B cell (primary cell): Measurements from ENCODE around the gene CD58. TPM values are rescaled to one million over a fixed set of nuclear protein-coding genes. Genes with fewer than 3 reads are reported as not detected.
A peak's percentile ranks its signal among the peaks of the same experiment; 100 is the strongest.

Experiments
- ATAC-seq: fragments of 200-7000 bp; cut with Tn5 transposase; one replicate; pipeline ENCODE4 v1.10.0; 2021; ENCODE audit warnings: low read depth, mild to moderate bottlenecking, moderate number of reproducible peaks, moderate library complexity
- CTCF ChIA-PET: fragments of 350-600 bp; sonication (Branson Sonifier 250); formaldehyde crosslinking; loops from one replicate; lab custom pipeline; 2021; ENCODE audit warnings: antibody characterized with exemption, inconsistent platforms; lab: Charles Lee
- POLR2A ChIA-PET: fragments of 350-600 bp; sonication (Branson Sonifier 250); formaldehyde crosslinking; loops from one replicate; lab custom pipeline; 2021; ENCODE audit warnings: antibody characterized with exemption; lab: Charles Lee
- DNase-seq: peaks from one replicate; pipeline ENCODE4 v3.0.0; 2013
- H2AFZ ChIP-seq: 2 replicates; pipeline ENCODE4 v1.6.1; 2012; ENCODE audit warnings: mild to moderate bottlenecking, low read depth, low read length; ENCODE audit not compliant: insufficient read depth, poor library complexity, severe bottlenecking
- H3K27ac ChIP-seq, 2 donors: 1 replicate in 1 of 2; 2 replicates in 1 of 2; pipeline ENCODE4 v1.5.1; 2012 to 2013; ENCODE audit warnings: low read length in 2 of 2, mild to moderate bottlenecking in 2 of 2, moderate library complexity in 1 of 2
- H3K27me3 ChIP-seq, 4 experiments: fragments of 200-600 bp in 1 of 4; sonication (generic) in 1 of 4; replicated peaks in 1 of 4; 1 replicate in 2 of 4; 2 replicates in 2 of 4; pipeline versions ENCODE4 v1.6.1 to v1.7.0; 2013 to 2016; ENCODE audit warnings: low read length in 3 of 4, mild to moderate bottlenecking in 2 of 4, mixed read lengths in 1 of 4, moderate library complexity in 1 of 4; ENCODE audit not compliant: insufficient read depth in 4 of 4, control insufficient read depth in 3 of 4; ENCODE audit errors: control extremely low read depth in 1 of 4
- H3K36me3 ChIP-seq, 2 experiments: replicated peaks in 1 of 2; 1 replicate in 1 of 2; 2 replicates in 1 of 2; pipeline versions ENCODE4 v1.6.1 to v1.7.1; 2013; ENCODE audit warnings: low read length in 1 of 2; ENCODE audit not compliant: insufficient read depth in 2 of 2, control insufficient read depth in 1 of 2; ENCODE audit errors: control extremely low read depth in 1 of 2, extremely low read depth in 1 of 2
- H3K4me1 ChIP-seq, 2 donors: fragments of 200-600 bp in 1 of 2; sonication (generic) in 1 of 2; 1 replicate in 1 of 2; 2 replicates in 1 of 2; pipeline versions ENCODE4 v1.5.1 to v1.6.1; 2013 to 2017; ENCODE audit warnings: low read length in 2 of 2; ENCODE audit not compliant: control insufficient read depth in 2 of 2, insufficient read depth in 2 of 2
- H3K4me2 ChIP-seq: replicated peaks from 2 replicates; pipeline ENCODE3; 2012; ENCODE audit warnings: mild to moderate bottlenecking, low read depth, low read length; ENCODE audit not compliant: poor library complexity, severe bottlenecking
- H3K4me3 ChIP-seq, 5 experiments: fragments of 200-600 bp in 1 of 5; sonication (generic) in 1 of 5; 1 replicate in 3 of 5; 2 replicates in 2 of 5; pipeline versions ENCODE4 v1.5.1 to v1.7.0; 2011 to 2016; ENCODE audit warnings: low read length in 4 of 5, mild to moderate bottlenecking in 4 of 5, low read depth in 2 of 5, control low read depth in 1 of 5, moderate library complexity in 1 of 5; ENCODE audit not compliant: insufficient read depth in 1 of 5; ENCODE audit errors: control extremely low read depth in 1 of 5, extremely low read depth in 1 of 5
- H3K79me2 ChIP-seq: fragments of 200-600 bp; sonication (generic); one replicate; pipeline ENCODE4 v1.6.0; 2016; ENCODE audit warnings: low read length; ENCODE audit not compliant: control insufficient read depth, insufficient read depth
- H3K9ac ChIP-seq: fragments of 200-600 bp; sonication (generic); 2 replicates; pipeline ENCODE4 v1.6.1; 2017; ENCODE audit warnings: mild to moderate bottlenecking, low read length, moderate library complexity
- H3K9me3 ChIP-seq, 3 donors: one replicate each; pipeline versions ENCODE4 v1.6.1 to v1.7.1; 2013; ENCODE audit warnings: low read length in 2 of 3; ENCODE audit not compliant: control insufficient read depth in 2 of 3, insufficient read depth in 1 of 3; ENCODE audit errors: control extremely low read depth in 1 of 3
- H4K20me1 ChIP-seq: 2 replicates; pipeline ENCODE4 v1.6.0; 2012; ENCODE audit warnings: mild to moderate bottlenecking, low read length; ENCODE audit not compliant: insufficient read depth, control insufficient read depth, poor library complexity, severe bottlenecking
- H3K27ac Mint-ChIP-seq: one replicate; pipeline ENCODE4 v1.8.0; 2021; ENCODE audit warnings: mixed read lengths
- H3K27me3 Mint-ChIP-seq: one replicate; pipeline ENCODE4 v1.8.0; 2021; ENCODE audit warnings: mixed read lengths
- H3K4me1 Mint-ChIP-seq: one replicate; pipeline ENCODE4 v1.8.0; 2021; ENCODE audit warnings: mixed read lengths
- H3K4me3 Mint-ChIP-seq: one replicate; pipeline ENCODE4 v1.8.0; 2021; ENCODE audit warnings: mixed read lengths
- H3K9me3 Mint-ChIP-seq: one replicate; pipeline ENCODE4 v1.8.0; 2022; ENCODE audit warnings: mixed read lengths; ENCODE audit not compliant: insufficient read depth
- CTCF ChIP-seq: fragments of 200-600 bp; IDR thresholded peaks from one replicate; pipeline ENCODE4 v1.8.0; 2022; ENCODE audit warnings: antibody characterized with exemption, mild to moderate bottlenecking
- EZH2 ChIP-seq: IDR thresholded peaks from 2 replicates; pipeline ENCODE4 v1.6.1; 2012; ENCODE audit warnings: borderline replicate concordance, low read depth, mild to moderate bottlenecking, moderate library complexity, low read length; ENCODE audit not compliant: insufficient read depth, poor library complexity, severe bottlenecking
- WGBS: methylation state at CpG from one replicate; pipeline ENCODE4 v1.1.5; 2013; ENCODE audit warnings: missing lambda C conversion rate; ENCODE audit not compliant: insufficient coverage; 5-methylcytosine and 5-hydroxymethylcytosine counted together
- intact Hi-C: fragments of 100-400 bp; cut with micrococcal nuclease; formaldehyde crosslinking; loops from one replicate; pipeline ENCODE4 v1.10.0; 2022
- polyA plus RNA-seq: library from polyadenylated mRNA; depleted of rRNA; stranded (reverse); fragments of >200 nt; gene quantifications from 2 replicates; pipeline ENCODE4 v1.2.3, GENCODE V29; 2012
- total RNA-seq, 2 donors: library from RNA; stranded (reverse); fragments of 120-200 nt in 1 of 2; gene quantifications; 1 replicate in 1 of 2; 2 replicates in 1 of 2; pipeline versions ENCODE4 v1.2.3 to v1.2.4, GENCODE V29; 2013 to 2022

The CD58 gene
- total and polyA plus RNA-seq, 2 donors (not counting 1 experiment from before 2014, with no cell fraction given), result 12.3 to 47.6 TPM

- Histone ChIP-seq H4K20me1 (no peaks in the 10 kb centered on the region), H3K79me2 (no peaks in the 10 kb centered on the region), H3K36me3 (no peaks in the 10 kb centered on the region), H3K4me1 (peaks cover 24 to 31% of the 10 kb centered on the region in 2 donors), H3K9me3 (no peaks in the 10 kb centered on the region), H3K9ac (no peak overlapping the region), H3K27ac (peak overlapping the region; percentile 66 to 77), H2AFZ (no peak overlapping the region), H3K4me3 (no peak overlapping the region), H3K27me3 (no peaks in the 10 kb centered on the region), H3K4me2 (peak overlapping the region; percentile 46)
- intact Hi-C loops, result loop anchor here (1.0 to 5.0 kb wide), 5 partner anchors 11 to 127 kb away; no protein-coding TSS in a partner anchor
- H3K27ac Mint-ChIP-seq, result peak overlapping the region; percentile 83
- ChIA-PET CTCF (interaction anchor here (0.6 to 4.5 kb wide), 14 partner anchors 10 to 365 kb away, joined by 3 to 39 read pairs (median 4); partner anchors contain the start of gene CD58), POLR2A (interaction anchor here (0.6 to 1.4 kb wide), 2 partner anchors 52 to 63 kb away, joined by 6 to 8 read pairs; no protein-coding TSS in a partner anchor)
- ATAC-seq (peak; percentile 98), DNase-seq (peak; percentile 89)
- H3K27me3 Mint-ChIP-seq, result no peaks in the 10 kb centered on the region
- peaks cover 45% of the 10 kb centered on the region for H3K4me1 Mint-ChIP-seq
- H3K4me3 Mint-ChIP-seq, result peak overlapping the region; percentile 50
- 22% methylated on average over 5 of the region's 8 CpGs for WGBS
- H3K9me3 Mint-ChIP-seq, result no peaks in the 10 kb centered on the region
- no peak for TF ChIP-seq EZH2
- no peak for TF ChIP-seq CTCF
Measured at GRCh38 chr1:116504308-116505156, 66.3 kb downstream of the CD58 start.
